Measurements from ENCODE around the gene TAF1B.

The TAF1B gene

GRCh38 chr2:9802576-9802993, 40.7 kb upstream of the TAF1B start:
- Mint-ChIP-seq H3K27ac (peak overlapping the region in 1 of 2 donors; percentile 97), H3K9me3 (no peaks in the 10 kb centered on the region)
- DNase-seq, result no peak

GRCh38 chr2:9803023-9803805, 40.1 kb upstream of the TAF1B start:
- Mint-ChIP-seq H3K4me1 (ENCODE audit: low read depth in 2 of 2) (peaks cover 17 to 33% of the 10 kb centered on the region in 2 donors), H3K4me3 (no peak overlapping the region), H3K27me3 (peaks cover 0 to 7% of the 10 kb centered on the region in 2 donors), H3K36me3 (ENCODE audit: insufficient read depth) (peaks cover 13% of the 10 kb centered on the region), H3K27ac (peak overlapping the region in 1 of 2 donors; percentile 38), H3K9me3 (no peaks in the 10 kb centered on the region)
- ATAC-seq (replicated peaks), result no peak
- DNase-seq, result no peak

More at GRCh38 chr2:9802576-9802993, 40.7 kb upstream of the TAF1B start:
- no peak for ATAC-seq (replicated peaks)
- no peak overlapping the region for H3K4me3 Mint-ChIP-seq
- peaks cover 17 to 38% of the 10 kb centered on the region in 2 donors for H3K4me1 Mint-ChIP-seq (ENCODE audit: low read depth in 2 of 2)
- peaks cover 13% of the 10 kb centered on the region for H3K36me3 Mint-ChIP-seq (ENCODE audit: insufficient read depth)
- peaks cover 0 to under 1% of the 10 kb centered on the region in 2 donors for H3K27me3 Mint-ChIP-seq

- Mint-ChIP-seq H3K9me3 (no peaks in the 10 kb centered on the region), H3K4me1 (ENCODE audit: low read depth in 2 of 2) (peaks cover 0 to 10% of the 10 kb centered on the region in 2 donors), H3K4me3 (no peak overlapping the region), H3K27me3 (peaks cover 0 to 14% of the 10 kb centered on the region in 2 donors), H3K27ac (peak overlapping the region in 1 of 2 donors; percentile 86), H3K36me3 (ENCODE audit: insufficient read depth) (peaks cover 9% of the 10 kb centered on the region)
- no peak for ATAC-seq (replicated peaks)
- no peak for DNase-seq
Observed at GRCh38 chr2:9805435-9806297, 37.6 kb upstream of the TAF1B start.

GRCh38 chr2:9806298-9806610, 37.0 kb upstream of the TAF1B start:
- H3K4me1 Mint-ChIP-seq (ENCODE audit: low read depth in 2 of 2), result peaks cover 0 to 9% of the 10 kb centered on the region in 2 donors
- peaks cover 7% of the 10 kb centered on the region for H3K36me3 Mint-ChIP-seq (ENCODE audit: insufficient read depth)
- H3K27me3 Mint-ChIP-seq, result peaks cover 0 to 14% of the 10 kb centered on the region in 2 donors
- H3K9me3 Mint-ChIP-seq, result no peaks in the 10 kb centered on the region
- H3K27ac Mint-ChIP-seq, result peak overlapping the region in 1 of 2 donors; percentile 86
- DNase-seq (no peak), ATAC-seq (replicated peaks) (no peak)
- H3K4me3 Mint-ChIP-seq, result no peak overlapping the region

GRCh38 chr2:9806656-9807055, 36.6 kb upstream of the TAF1B start:
- DNase-seq (no peak), ATAC-seq (replicated peaks) (no peak)
- Mint-ChIP-seq H3K4me3 (no peak overlapping the region), H3K36me3 (ENCODE audit: insufficient read depth) (peaks cover 4% of the 10 kb centered on the region), H3K27me3 (peaks cover 0 to 14% of the 10 kb centered on the region in 2 donors), H3K27ac (peak overlapping the region in 1 of 2 donors; percentile 86), H3K9me3 (no peaks in the 10 kb centered on the region), H3K4me1 (ENCODE audit: low read depth in 2 of 2) (peaks cover 0 to 5% of the 10 kb centered on the region in 2 donors)

GRCh38 chr2:9807056-9807455, 36.2 kb upstream of the TAF1B start:
- DNase-seq, result no peak
- Mint-ChIP-seq H3K27ac (no peak overlapping the region), H3K27me3 (peaks cover 0 to 14% of the 10 kb centered on the region in 2 donors), H3K4me3 (no peak overlapping the region), H3K9me3 (no peaks in the 10 kb centered on the region), H3K36me3 (ENCODE audit: insufficient read depth) (peaks cover under 1% of the 10 kb centered on the region), H3K4me1 (ENCODE audit: low read depth in 2 of 2) (peaks cover 0 to 2% of the 10 kb centered on the region in 2 donors)
- no peak for ATAC-seq (replicated peaks)

GRCh38 chr2:9807555-9808305, 35.5 kb upstream of the TAF1B start:
- no peak for DNase-seq
- Mint-ChIP-seq H3K36me3 (ENCODE audit: insufficient read depth) (no peaks in the 10 kb centered on the region), H3K4me3 (no peak overlapping the region)

GRCh38 chr2:9808334-9809063, 34.8 kb upstream of the TAF1B start:
- no peaks in the 10 kb centered on the region for H3K9me3 Mint-ChIP-seq
- no peak overlapping the region for H3K4me3 Mint-ChIP-seq
- H3K27ac Mint-ChIP-seq, result no peak overlapping the region
- no peak for DNase-seq
- no peaks in the 10 kb centered on the region for H3K36me3 Mint-ChIP-seq (ENCODE audit: insufficient read depth)
- ATAC-seq (replicated peaks), result no peak
- H3K27me3 Mint-ChIP-seq, result peaks cover 6 to 16% of the 10 kb centered on the region in 2 donors
- H3K4me1 Mint-ChIP-seq (ENCODE audit: low read depth in 2 of 2), result peaks cover 0 to 5% of the 10 kb centered on the region in 2 donors

More at GRCh38 chr2:9807555-9808305, 35.5 kb upstream of the TAF1B start:
- Mint-ChIP-seq H3K27me3 (peaks cover 2 to 14% of the 10 kb centered on the region in 2 donors), H3K27ac (no peak overlapping the region), H3K9me3 (no peaks in the 10 kb centered on the region), H3K4me1 (ENCODE audit: low read depth in 2 of 2) (peaks cover 0 to 2% of the 10 kb centered on the region in 2 donors)
- ATAC-seq (replicated peaks), result no peak

GRCh38 chr2:9809064-9809356, 34.3 kb upstream of the TAF1B start:
- peaks cover 6 to 21% of the 10 kb centered on the region in 2 donors for H3K27me3 Mint-ChIP-seq
- H3K9me3 Mint-ChIP-seq, result no peaks in the 10 kb centered on the region
- H3K4me3 Mint-ChIP-seq, result no peak overlapping the region
- no peak for DNase-seq
- peaks cover 4 to 9% of the 10 kb centered on the region in 2 donors for H3K4me1 Mint-ChIP-seq (ENCODE audit: low read depth in 2 of 2)
- no peak overlapping the region for H3K27ac Mint-ChIP-seq
- no peaks in the 10 kb centered on the region for H3K36me3 Mint-ChIP-seq (ENCODE audit: insufficient read depth)
- ATAC-seq (replicated peaks), result no peak

GRCh38 chr2:9809448-9810088, 33.7 kb upstream of the TAF1B start:
- Mint-ChIP-seq H3K9me3 (no peaks in the 10 kb centered on the region), H3K36me3 (ENCODE audit: insufficient read depth) (no peaks in the 10 kb centered on the region), H3K27me3 (peaks cover 6 to 23% of the 10 kb centered on the region in 2 donors), H3K27ac (no peak overlapping the region), H3K4me3 (no peak overlapping the region), H3K4me1 (ENCODE audit: low read depth in 2 of 2) (peaks cover 5 to 10% of the 10 kb centered on the region in 2 donors)
- no peak for DNase-seq
- no peak for ATAC-seq (replicated peaks)

GRCh38 chr2:9811216-9811615, 32.1 kb upstream of the TAF1B start:
- Mint-ChIP-seq H3K36me3 (ENCODE audit: insufficient read depth) (no peaks in the 10 kb centered on the region), H3K9me3 (no peaks in the 10 kb centered on the region), H3K27ac (no peak overlapping the region), H3K27me3 (peaks cover 6 to 23% of the 10 kb centered on the region in 2 donors), H3K4me3 (no peak overlapping the region), H3K4me1 (ENCODE audit: low read depth in 2 of 2) (peaks cover 9 to 12% of the 10 kb centered on the region in 2 donors)
- ATAC-seq (replicated peaks), result no peak
- DNase-seq, result no peak

GRCh38 chr2:9811679-9812511, 31.4 kb upstream of the TAF1B start:
- H3K4me1 Mint-ChIP-seq (ENCODE audit: low read depth in 2 of 2), result peaks cover 9 to 10% of the 10 kb centered on the region in 2 donors
- no peaks in the 10 kb centered on the region for H3K9me3 Mint-ChIP-seq
- H3K27me3 Mint-ChIP-seq, result peaks cover 6 to 23% of the 10 kb centered on the region in 2 donors
- H3K36me3 Mint-ChIP-seq (ENCODE audit: insufficient read depth), result no peaks in the 10 kb centered on the region
- ATAC-seq (replicated peaks) (no peak), DNase-seq (no peak)
- no peak overlapping the region for H3K27ac Mint-ChIP-seq
- H3K4me3 Mint-ChIP-seq, result no peak overlapping the region

Measured in effector memory CD8-positive, alpha-beta T cell (primary cell).